Epidermal melanocyte (primary cell): ENCODE measurements around the gene PDE2A.
"Not testable (repeated sequence)": the region's sequence is repeated elsewhere in the genome, so short reads cannot be mapped to it uniquely, and the experiment has no call there.

Source experiments
- DNase-seq: peaks from one replicate; pipeline ENCODE4 v3.0.0; 2011; ENCODE audit warnings: low spot score; ENCODE audit not compliant: insufficient read length

The PDE2A gene

DNA sequence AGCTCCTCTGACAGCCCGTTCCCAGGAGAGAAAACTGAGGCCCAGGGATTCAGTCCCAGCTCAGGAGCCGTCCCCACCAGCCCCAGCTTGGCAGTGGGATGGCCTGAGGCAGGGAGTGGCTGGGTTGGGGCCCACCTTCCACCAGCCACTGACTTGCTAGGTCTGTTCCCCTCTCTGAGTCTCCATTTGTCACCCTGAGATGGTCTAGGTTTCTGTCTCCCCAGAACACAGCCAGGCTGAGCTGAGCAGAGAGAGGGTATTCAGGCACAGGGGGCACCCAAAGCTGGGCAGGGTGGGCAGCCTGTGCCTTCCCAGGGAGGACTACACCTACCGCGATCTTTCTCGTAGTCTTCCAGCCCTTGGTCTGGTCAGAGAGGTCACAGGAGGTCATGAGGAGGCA, 95.7 kb downstream of the PDE2A start:
- no peak for DNase-seq

DNA sequence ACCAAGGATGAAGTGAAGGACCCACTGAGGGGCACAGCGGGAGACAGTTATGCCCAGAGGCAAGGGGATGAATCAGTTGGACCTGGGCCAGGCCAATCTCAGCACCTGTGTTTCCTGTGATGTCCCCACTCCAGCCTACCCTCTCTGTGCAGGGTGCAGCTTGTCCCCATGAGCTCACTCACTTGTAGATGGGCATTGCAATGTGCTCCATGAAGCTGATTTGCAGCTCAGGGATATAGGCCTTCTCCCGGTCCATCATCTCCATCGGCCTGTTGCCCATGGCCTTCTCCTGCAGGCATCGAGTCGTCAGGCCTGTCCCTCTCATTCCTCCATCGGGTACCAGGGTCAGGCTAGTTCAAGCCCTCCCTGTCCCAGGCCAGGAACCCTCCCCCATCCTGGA, 96.2 kb downstream of the PDE2A start:
- DNase-seq, result no peak

DNA sequence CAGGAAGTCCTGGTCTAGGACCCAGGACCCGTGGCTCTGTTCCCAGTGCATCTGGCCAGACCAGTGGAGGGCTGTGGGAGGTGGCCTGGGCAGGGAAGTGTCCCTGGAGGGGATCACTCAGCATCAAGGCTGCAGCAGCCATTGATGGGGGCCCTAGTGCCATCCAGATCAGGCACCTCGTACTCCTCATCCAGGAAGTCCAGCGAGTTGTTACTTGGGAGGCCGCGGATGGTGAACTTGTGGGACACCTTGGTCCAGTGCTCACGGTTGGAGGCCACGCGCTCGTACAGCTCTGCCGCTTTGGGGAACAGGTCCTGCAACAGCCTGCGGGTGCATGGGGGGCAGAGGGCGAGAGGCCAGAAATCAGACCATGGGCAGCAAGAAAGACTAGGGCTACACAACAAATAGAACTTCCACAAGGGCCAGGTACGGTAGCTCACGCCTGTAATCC, 96.9 kb downstream of the PDE2A start:
- no peak for DNase-seq

DNA sequence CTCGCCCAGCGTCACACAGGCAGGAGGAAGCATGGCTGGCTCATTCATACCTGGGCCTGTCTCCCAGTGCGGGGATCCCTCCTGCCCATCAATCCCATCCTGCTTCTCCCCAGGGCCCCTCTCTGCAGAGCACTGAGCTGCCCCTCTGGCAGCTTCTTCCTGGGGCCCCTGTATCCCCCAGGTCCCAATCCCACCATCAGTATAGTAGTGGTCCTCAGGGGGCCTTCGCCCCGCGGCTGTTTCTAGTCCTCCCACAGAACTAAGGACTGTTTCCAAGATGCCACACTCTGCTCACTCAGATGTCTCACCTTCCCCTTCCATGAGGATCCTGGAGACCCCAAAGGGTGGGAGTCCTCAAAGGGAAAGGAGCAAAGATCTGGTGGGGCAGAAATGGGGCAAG, 97.6 kb downstream of the PDE2A start:
- DNase-seq, result no peak

DNA sequence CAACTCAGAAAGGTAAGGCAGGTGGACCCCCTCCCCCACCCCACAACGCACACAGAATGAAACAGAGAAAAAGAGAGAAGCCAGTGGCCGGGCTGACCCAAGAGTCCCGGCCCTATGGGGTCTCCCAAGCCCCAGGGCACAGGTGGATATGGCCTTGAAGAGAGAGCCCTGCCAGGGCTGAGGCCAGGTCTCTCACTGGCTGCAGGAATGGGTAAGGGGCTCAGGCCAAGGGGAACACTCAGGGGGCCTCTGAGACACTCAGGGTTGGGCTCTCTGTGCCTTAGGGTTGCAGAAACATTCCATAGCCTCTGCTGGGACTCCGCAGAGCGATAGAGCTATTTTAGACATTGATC, 98.0 kb downstream of the PDE2A start:
- no peak for DNase-seq

DNA sequence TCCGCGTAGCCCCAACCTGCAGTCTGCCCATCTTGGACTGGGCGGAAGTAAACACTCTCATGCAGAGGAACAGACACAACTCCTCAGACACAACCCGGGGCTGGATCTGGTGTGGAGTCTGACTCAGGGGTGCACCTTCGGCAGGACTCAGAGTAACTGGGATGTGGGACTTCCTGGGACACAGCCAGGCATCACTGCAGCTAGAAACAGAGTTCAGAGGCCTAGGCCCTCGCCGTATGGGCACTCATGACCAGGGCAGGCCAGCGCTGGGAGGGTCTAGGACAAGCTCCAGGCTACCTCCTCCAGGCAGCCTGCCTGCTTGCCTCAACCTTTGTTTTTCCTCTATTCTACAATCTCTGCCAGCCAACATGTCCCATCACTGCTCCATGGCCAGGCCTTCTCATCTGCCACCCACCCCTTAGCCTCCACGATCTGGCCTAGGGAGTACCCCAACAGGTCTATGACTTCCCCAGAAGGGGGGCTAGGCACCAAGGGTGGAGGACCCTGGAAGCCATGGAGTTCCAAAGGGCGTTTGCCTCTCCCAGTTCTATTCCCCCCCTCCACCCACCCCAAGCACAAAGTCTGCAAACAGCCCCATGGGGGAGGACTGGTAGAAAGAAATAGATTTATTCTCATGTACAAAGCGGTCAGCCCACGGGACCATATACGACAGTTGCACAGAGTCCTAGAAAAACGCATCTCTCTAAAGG, 98.5 kb downstream of the PDE2A start:
- no peak for DNase-seq

DNA sequence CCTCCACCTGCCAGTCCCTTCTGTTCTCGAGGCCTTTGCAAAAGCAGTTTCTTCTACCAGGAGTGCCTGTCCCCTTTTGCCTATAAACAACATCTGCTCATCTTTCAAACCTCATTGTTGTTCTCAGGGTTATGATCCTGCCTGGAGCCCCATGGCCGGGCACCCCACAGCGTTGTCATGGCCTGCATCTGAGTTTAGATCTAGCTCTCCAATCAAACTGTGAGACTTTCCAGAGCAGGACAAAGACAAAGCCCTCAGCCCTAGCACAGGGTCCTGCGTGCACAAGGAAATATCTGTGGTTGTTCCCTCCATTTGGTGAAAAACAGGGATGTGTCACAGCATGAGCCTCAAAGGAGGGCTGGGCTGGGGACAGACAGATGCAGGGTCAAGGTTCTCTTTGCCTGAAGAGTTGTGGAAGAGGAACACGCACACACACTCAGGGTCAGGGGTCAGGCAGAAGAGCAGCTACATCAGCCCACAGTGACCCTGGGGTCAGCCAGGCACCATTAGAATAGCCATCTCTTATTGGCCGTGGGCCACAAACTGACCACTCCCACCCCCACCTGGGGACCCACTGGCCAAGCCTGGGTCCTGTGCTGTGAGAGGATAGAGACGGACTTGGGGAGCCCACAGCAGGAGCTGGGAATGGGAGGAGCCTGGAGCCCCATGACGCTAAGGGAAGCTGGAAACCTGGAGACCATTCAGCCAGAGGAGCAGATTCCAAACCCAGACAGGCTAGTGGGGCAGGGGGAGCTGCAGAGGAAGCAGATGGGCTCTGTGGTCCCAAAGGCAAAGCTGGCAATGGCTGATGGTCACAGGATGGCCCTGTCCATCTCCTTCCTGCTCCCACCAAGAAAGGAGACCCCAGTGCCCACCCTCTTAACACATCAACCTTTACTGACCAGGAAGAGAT, 99.4 kb downstream of the PDE2A start:
- no peak for DNase-seq

DNA sequence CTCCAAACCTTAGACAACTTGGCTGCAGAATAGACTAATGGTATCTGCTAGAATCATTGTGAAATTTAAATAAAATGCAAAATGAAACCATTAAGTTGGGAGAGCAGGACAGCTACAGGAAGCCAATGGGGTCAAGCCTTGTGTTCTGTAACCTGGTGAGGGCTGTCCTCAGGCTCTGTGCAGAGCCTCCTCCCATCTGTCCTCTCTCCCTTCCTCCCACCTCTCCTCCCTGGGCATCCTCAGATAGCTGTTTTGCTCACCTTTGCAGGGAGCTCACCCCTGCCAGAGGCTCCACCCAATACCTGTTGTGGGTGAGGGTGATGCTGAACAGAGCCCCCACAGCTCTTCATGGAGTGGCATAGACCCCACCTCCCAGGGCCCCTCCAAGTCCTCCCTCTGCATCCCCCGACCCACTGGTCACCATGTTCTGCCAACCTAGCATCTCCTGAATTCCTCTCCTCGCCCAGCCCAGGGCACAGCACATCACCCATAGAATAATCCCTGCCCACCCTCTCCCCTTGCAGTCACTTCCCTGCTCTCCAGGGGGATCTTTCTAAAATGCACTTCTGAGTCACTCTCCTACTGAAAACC, 100.3 kb downstream of the PDE2A start:
- DNase-seq, result no peak

DNA sequence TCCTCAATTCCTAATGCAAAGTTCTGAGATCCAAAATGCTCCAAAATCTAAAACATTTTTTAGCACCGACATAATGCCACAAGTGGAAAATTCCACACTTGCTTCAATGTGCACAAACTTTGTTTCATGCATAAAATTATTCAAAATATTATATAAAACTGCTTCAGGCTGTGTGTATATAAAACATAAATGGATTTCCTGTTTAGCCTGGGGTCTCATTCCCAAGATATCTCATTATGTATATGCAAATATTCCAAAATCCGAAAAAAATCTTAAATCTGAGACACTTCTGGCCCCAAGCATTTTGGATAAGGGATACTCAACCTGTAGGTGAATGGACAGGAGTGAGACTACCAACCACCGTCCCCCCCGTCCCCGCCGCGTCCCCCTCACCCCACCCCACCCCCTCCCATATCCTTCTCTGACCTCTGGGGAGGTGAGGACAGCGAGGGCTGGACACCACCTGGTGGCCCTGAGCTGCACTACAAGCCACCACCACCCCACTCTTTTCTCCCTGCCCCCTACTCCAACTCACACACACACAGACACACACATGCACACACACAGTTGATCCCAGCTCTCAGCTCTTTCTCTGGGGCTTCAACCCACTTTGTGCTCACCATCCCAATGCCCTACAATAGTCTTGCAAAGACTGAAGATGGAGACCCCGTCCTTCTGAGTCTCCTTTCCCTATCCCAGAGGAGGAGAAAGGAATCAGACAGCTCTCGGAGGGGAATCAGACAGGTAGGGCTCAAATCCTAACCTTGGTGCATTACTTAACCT, 101.0 kb downstream of the PDE2A start:
- DNase-seq, result peak; percentile 58

DNA sequence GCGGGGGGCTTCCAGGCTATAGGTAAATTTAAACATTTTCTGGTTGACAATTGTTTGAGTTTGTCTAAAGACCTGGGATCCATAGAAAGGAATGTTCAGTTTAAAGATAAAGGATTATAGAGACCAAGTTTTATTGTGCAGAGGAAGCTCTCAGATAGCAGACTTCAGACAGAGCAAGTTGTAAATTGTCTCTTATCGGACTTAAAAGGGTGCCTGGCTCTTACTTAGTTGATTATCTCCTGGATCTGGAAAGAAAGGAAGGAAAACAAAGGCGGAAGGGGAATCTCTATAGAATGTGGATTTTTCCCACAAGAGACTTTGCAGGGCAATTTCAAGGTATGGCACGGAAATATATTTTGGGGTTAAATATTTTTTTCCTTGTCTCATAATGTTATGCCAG, 101.7 kb downstream of the PDE2A start:
- not testable (repeated sequence) for DNase-seq

DNA sequence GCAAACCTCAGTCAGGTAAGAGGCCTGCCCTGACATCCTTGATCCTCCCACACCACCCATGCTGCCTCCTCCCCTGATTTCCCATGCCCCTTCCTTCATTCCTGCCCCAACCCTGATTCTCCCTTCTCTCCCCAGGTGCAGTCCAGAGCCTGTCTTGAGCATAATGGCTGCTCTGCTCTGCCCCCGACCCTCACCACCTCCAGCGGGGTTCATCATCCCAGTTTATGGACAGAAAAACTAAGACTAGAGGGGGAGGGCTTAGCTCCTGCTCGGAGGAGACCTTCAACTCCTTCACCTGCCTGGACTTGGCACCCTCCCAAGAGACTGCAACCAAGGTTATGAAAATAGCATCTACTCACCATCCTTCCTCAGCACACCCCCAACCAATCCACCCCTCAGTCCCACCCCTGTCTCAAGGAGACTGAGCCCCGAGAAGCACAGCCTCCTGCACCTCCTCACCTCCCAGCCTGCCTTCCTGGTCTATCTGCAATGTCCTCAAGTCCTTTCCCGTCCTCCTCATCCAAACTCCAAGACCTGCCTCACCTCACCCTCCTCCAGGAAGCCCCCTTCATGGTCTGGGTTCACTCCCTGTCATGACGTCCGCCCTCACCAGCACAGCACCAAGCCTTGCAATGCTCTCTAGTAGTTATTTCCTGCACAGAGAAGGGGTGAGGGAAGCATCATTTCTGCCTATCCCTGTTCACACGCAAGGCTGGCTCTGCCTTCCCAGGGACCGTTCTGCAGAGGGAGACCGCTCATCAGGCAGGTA, 103.1 kb downstream of the PDE2A start:
- no peak for DNase-seq

DNA sequence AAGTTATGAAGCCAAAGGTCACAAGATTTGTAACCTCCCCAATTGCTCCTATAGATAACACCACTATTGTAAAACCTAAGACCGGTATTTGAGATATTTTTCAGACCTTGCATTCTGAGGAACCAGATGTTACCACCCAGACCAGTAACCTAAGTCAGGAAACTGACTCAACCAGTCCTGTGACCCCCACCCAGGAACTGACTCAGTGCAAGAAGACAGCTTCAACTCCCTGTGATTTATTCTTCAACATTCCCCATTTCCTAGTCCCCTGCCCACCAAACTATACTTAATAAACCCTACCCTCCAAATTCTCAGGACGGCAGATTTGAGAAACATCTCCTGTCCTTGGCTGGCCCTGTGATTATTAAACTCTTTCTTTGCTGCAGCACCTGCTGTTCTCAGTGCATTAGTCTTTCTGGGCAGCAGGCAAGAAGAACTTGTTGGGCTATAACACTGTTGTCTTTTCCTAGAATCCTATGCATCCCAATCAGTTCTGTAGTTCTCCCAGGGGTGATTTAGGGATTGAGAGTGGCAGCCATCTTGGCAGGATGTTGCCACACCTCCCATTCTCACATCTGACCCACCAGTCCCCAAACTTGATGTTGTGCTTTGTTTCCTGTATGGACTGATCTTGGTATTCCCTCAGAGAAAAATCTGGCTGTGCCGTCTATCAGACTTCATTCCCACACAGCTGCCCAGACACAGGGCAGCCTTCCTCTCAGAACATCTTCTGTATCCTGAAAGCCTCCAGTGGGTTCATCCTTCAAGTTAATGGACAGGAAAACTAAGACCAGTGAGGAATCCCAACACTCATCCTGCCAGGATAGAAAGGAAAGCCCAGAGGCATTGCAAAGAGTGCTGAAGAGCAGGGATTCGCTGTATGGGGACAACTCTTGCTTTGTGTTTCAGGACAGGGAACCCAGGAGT, 104.0 kb downstream of the PDE2A start:
- DNase-seq, result no peak

DNA sequence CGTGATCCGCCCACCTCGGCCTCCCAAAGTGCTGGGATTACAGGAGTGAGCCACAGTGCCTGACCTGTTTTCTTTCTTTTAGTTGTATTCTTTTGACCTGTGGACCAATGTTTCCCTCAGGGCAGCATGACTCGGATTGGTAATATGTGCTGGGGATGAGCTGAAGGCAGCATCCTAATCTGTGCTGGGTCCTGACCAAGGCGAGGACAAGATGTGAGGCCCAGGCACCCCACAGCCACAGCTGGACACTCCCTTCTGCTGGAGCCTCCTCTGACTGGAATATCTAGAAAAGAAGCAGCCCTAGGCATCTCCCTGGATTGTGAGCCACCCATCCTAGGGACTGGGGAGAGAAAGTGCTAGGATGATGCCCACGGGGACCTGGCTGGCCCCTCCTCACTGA, 105.4 kb downstream of the PDE2A start:
- no peak for DNase-seq

DNA sequence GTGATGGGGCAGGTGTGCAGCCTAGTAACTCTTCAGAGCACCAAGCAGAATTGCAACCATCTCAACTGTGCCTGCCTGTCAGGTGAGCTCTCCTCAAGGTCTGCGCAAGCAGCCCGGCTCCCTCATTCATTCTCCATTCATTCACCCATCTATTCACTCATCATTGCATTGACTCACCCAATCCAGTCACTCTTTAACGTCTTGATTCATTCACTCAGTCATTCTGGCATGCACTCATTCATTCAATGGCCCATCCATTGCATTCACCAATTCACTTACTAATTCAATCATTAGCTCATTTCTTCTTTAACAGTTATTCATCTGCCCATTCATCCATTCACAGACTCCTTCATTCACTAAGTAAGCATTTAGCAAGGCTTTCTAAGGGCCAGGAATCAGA, 111.8 kb downstream of the PDE2A start:
- DNase-seq, result no peak

DNA sequence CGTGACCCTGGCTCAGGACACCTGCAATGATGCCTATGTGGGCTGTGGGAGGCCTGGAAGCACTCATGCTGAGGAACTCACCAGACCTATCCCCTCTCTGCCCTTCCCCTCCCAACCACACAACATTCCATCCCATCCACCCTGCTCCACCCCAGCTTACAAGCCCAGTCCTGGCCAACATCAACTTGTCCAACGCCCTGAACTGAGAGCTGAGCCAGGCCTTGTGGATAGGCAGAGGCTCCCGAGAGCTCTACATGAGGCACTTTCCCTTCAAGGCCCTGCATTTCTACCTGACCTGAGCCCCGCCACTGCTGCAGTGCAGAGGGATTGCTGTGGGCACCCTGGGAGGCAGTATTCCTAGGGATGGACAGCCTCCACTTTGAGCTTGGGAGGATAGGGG, 112.4 kb downstream of the PDE2A start:
- DNase-seq, result no peak

DNA sequence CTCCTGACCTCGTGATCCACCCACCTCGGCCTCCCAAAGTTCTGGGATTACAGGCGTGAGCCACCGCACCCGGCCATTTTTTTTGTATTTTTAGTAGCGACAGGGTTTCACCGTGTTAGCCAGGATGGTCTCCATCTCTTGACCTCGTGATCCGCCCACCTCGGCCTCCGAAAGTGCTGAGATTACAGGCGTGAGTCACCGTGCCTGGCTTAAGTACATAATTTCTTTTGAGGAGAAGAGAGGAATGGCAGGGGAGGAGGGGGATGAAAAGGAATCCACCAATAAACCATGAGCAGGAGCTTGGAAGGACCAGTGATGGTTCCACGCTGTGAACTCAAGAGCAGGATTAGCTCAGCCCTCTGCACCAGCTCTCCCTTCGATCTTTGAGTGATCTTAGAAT, 113.4 kb downstream of the PDE2A start:
- not testable (repeated sequence) for DNase-seq

DNA sequence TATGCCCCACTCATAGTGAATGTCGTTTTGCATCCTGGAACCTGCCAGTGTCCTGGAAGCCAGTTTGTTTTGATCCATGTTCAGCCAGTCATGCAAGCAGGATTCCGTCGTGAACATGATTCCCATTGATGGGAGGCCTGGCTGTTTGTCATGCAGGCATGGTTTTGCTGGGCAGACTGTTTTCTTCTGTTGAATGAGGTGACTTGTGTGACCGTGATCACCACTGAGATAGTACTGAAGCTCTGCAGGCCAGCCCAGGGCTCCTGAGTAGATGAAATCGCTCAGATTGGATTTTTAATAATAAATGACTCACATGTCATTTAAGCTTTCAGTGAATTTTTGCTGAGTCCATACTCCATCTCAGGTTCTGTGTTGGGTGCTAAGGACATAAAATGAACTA, 117.8 kb downstream of the PDE2A start:
- no peak for DNase-seq

DNA sequence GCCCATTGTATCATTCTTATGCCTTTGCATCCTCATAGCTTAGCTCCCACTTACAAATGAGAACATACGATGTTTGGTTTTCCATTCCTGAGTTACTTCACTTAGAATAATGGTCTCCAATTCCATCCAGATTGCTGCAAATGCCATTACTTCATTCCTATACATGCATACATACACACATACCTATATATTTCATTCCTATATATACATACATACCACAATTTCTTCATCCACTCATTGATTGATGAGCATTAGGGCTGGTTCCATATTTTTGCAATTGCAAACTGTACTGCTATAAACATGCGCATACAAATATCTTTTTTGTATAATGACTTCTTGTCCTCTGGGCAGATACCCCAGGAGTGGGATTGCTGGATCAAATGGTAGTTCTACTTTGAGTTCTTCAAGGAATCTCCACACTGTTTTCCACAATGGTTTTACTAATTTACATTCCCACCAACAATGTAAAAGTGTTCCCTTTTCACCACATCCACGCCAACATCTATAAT, 119.2 kb downstream of the PDE2A start:
- DNase-seq, result not testable (repeated sequence)

DNA sequence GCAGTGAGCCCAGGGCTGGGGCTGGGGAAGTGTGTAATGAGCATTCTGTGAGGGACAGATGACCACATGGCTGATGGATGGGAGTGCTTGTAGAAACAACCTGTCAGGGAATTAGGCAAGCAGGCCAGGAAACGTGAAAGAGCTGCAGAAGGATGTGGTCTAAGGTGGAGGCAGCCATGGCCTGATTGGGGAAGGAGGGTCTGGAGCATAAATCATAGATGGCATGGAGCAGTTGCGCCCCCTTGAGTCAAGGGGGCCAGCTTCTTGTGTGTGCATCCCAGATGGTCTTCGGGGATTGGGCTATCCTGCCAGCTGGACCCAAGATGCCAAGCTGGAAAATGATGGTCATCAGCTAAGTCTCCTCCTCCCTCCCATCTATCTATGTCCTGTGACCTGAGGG, 120.5 kb downstream of the PDE2A start:
- no peak for DNase-seq
